RCC 7860 (cell line): ENCODE data around the gene TENM4.

Experiments used
- DNase-seq: peaks from one replicate; pipeline ENCODE4 v3.0.0-alpha.2; 2015; ENCODE audit warnings: low spot score
- FAIRE-seq: peaks from 2 replicates; lab custom pipeline; 2012; peaks lifted over from hg19 to GRCh38; lab: Jason Lieb, UNC

The TENM4 gene

GRCh38 chr11:78605296-78605695, 835.5 kb downstream of the TENM4 start:
- DNase-seq (no peak), FAIRE-seq (no peak)

- FAIRE-seq, result no peak
- no peak for DNase-seq
These were observed 837.0 kb downstream of the TENM4 start for GRCh38 chr11:78603792-78604191.
